Kidney epithelial cell (primary cell): ENCODE data around the gene MAP3K13. TPM values are rescaled to one million over a fixed set of nuclear protein-coding genes. Genes with fewer than 3 reads are reported as not detected.

Experiments used
- DNase-seq: peaks from one replicate; pipeline ENCODE4 v3.0.0-alpha.2; 2010; ENCODE audit warnings: low read depth
- H3K27me3 ChIP-seq: 2 replicates; pipeline ENCODE4 v1.6.0; 2011; ENCODE audit warnings: low read length; ENCODE audit not compliant: control insufficient read depth, insufficient read depth
- H3K36me3 ChIP-seq: 2 replicates; pipeline ENCODE4 v1.5.1; 2011; ENCODE audit warnings: low read length; ENCODE audit not compliant: control insufficient read depth, insufficient read depth
- H3K4me3 ChIP-seq: 2 replicates; pipeline ENCODE4 v1.5.1; 2011; ENCODE audit warnings: low read depth, mild to moderate bottlenecking, control low read depth, low read length
- CTCF ChIP-seq: IDR thresholded peaks from 2 replicates; pipeline ENCODE4 v1.5.1; 2011; ENCODE audit warnings: mild to moderate bottlenecking, moderate library complexity, low read length, control low read depth, inconsistent platforms; ENCODE audit not compliant: insufficient read depth, poor library complexity, severe bottlenecking
- total RNA-seq: library from RNA; depleted of rRNA; stranded (reverse); fragments of >200 nt; gene quantifications from 2 replicates; pipeline ENCODE4 v1.2.3, GENCODE V29; 2015

The MAP3K13 gene
- total RNA-seq, 1 donor from 2014 or later: 33.5 TPM

GRCh38 chr3:185519021-185519420 is 156.1 kb downstream of the MAP3K13 start:
- Histone ChIP-seq H3K36me3 (no peaks in the 10 kb centered on the region), H3K4me3 (no peak overlapping the region), H3K27me3 (no peaks in the 10 kb centered on the region)
- no peak for DNase-seq
- TF ChIP-seq CTCF: no peak

- Histone ChIP-seq H3K27me3 (no peaks in the 10 kb centered on the region), H3K4me3 (no peak overlapping the region), H3K36me3 (no peaks in the 10 kb centered on the region)
- DNase-seq: no peak
- no peak for TF ChIP-seq CTCF
These were observed 158.6 kb downstream of the MAP3K13 start for GRCh38 chr3:185521349-185522138.

- Histone ChIP-seq H3K36me3 (no peaks in the 10 kb centered on the region), H3K4me3 (no peak overlapping the region), H3K27me3 (no peaks in the 10 kb centered on the region)
- no peak for TF ChIP-seq CTCF
- no peak for DNase-seq
These were observed 163.5 kb downstream of the MAP3K13 start for GRCh38 chr3:185526349-185526951.

DNA sequence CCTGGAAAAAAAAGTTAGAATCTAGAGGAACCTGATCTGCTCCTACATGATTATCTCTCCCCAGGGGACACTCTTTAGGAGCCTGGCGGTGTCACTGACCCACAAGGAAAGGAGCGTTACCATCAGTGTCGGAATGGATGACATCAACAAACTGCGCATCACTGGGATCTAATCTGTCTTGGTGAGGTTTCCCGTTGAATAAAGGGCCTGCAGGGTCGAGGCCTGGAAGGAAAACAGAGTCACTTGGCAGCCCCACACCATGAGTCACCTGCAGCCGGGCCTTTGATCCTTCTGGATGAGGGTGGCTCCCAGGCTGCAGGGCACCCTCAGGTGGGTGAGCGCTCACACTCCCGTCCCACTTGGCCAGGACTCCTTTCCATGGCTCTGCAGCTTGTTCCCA is 164.4 kb downstream of the MAP3K13 start:
- H3K36me3 ChIP-seq: no peaks in the 10 kb centered on the region
- H3K27me3 ChIP-seq: no peaks in the 10 kb centered on the region
- TF ChIP-seq CTCF: no peak
- no peak overlapping the region for H3K4me3 ChIP-seq
- DNase-seq: no peak

GRCh38 chr3:185528532-185528931 is 165.6 kb downstream of the MAP3K13 start:
- no peak for TF ChIP-seq CTCF
- DNase-seq: no peak
- H3K4me3 ChIP-seq: no peak overlapping the region
- H3K27me3 ChIP-seq: no peaks in the 10 kb centered on the region
- no peaks in the 10 kb centered on the region for H3K36me3 ChIP-seq
